Fibroblast of peridontal ligament (primary cell): ENCODE data around the gene INTS1.

Source experiments
- DNase-seq: peaks from one replicate; pipeline ENCODE4 v3.0.0-alpha.2; 2010; ENCODE audit errors: extremely low read depth

The INTS1 gene

DNA sequence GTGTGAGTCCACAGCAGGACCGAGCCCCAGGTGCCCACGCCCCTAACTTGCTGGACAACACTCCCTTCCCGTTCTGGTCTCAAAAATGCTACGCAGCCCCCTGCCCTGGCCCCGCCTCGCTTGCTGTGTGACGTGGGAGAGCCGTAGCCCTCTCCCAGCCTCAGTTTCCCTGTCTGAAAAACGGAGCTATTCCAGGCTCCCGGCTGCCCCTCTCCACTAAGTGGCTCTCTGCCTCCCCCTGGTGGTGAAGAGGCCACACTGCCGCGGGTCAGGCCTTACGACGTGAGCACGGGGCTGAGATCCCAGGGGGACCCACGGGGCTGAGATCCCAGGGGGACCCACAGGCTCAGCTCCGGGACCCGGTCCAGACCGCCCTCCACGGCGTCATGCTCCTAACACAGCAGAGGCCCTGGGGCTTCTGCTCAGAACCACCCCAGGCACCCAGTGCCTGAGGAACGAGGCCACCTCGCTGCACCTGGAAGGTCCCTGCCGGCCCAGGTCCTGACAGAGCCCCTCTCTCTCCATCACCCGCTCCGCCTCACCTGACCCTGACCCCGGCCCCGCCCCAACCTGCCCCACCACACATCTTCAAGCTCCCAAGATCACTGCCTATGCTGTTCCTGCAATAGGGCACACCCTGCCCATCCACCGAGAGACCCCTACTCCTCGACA is 71.6 kb downstream of the INTS1 start:
- peak; percentile 45 for DNase-seq

DNA sequence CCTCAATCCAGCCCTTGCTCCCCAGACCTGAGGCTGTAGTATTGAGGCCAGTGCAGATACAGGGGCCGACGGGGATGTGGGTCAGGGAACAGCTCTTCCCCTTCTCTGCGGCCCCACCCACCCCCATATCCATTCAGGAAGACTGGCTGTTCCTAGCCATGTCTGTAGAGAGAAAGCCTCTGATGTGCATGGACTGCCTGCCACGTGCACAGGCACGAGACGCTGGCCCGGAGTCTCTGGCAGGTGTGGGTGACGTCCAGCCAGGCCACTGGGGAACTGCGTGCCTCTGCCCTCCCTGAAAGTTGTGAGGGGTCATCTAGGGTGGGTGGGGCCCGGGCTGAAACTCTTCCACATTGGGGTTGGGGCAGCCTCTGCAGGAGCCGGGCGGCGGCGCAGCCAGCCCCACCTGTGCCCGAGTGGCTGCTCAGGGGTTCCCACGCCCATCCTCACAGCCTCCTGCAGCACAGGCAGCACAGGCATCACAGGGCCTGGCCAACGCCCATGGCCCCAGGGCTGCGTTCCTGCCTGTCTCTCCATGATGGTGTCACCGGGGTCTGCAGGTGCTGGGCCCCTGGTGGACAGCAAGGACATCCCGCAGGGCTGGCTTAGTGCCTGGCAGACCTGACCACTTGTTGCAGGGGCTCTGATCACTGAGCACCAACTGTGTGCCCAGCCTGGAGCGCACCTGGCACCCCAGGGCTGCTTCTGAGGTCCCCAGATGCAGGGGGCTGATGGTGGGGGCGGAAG is 72.4 kb downstream of the INTS1 start:
- no peak for DNase-seq

DNA sequence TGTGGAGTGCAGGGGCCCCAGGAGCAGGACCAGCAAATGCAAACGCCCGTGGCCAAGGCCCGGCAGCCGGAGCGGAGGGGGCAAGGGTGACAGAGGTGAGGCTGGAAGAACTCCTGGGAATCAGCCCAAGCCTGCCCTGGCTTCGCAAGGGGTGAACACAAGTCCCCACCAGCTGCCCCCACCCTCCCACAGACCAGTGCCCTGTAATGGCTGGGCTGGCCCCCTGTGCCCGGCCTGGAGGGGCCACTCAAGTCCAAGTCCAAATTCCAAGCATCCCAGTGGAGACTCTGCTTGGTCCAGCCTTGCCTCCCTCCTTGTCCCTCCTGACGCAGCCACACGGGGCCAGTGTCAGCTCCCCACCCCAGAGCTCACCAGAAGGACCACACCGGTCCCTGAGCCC is 73.0 kb downstream of the INTS1 start:
- no peak for DNase-seq

DNA sequence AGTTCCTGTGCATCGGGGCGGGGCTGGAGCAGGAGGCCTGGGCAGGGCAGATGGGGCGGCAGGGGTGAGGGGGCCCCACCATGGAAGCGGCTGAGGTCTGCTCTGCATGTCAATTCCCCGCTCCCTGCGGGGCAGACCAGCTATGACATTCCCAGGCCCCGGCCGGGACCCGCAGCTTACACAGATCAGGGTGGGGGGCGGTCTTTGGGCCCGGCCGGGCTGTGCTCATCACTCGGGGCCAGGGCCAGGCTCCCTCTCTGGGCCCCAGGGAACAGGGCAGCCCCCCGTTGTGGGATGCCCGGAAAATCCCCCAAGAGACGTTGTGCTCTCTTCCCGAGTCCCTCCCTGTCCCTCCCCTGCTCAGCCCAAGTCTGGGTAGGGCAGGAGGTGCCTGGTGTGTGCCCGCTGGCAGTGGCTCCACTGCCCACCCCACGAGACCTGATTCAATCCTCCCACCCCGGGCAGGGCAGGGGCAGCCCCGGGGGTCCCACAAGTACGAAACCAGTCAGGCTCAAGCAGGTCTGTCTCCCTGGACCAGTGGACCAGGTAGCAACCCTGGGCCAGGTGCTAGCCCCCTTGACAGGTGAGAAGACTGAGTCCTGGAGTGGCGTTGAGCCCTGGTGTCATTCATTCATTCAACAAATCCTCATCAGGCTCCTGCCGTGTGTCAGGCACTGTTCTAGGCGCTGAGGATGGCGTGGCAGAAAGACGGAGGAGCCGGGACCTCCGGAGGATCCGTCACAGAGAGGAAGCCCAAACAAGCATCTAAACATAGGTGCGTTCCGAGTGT is 73.9 kb downstream of the INTS1 start:
- no peak for DNase-seq

DNA sequence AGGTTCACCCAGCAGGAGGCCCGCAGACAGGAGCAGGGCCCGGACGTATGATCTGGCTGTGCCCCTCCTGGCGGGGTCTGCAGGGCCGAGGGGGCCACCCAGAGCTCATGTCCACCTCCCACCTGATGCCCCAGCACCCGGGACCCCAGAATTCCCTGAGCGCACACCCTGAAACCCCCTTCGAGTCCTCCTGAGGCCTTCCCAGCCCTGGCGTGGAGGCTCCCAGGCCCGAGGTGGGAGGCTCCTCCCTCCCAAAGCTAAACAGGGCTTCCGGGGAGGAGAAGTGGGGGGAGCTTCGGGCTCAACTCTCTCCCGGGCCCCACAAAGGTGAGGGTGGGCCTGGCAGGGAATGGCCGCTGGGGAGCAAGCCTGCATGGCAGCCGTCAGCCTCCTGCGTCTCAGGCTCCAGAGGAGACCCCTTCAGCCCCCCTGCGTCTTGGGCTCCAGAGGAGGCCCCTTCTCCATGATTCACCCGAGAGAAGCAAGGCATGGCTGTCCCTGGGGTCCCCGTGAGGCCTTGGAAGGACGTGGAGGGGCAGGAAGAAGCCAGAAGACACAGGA is 75.2 kb downstream of the INTS1 start:
- no peak for DNase-seq

DNA sequence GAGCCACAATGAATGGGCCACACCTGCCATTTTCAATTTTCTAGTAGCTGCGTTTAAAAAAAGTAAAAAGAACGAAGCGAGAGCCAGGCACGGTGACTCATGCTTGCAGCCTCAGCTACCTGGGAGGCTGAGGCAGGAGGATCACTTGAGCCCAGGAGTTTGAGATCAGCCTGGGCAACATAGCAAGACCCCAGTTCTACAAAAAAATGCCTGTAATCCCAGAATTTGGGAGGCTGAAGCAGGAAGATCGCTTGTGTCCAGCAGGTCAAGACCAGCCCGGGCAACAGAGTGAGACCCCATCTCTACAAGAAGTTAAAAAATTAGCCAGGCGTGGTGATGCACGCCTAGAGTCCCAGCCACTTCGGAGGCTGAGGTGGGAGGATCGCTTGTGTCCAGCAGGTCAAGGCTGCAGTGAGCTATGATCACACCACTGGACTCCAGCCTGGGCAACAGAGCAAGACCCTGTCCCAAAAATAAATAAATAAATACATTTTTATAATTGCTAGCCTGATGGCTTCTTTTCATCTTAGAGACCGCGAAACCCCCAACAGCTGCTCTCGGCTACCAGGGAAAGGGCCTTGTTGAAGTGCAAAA is 77.0 kb downstream of the INTS1 start:
- DNase-seq, result no peak

DNA sequence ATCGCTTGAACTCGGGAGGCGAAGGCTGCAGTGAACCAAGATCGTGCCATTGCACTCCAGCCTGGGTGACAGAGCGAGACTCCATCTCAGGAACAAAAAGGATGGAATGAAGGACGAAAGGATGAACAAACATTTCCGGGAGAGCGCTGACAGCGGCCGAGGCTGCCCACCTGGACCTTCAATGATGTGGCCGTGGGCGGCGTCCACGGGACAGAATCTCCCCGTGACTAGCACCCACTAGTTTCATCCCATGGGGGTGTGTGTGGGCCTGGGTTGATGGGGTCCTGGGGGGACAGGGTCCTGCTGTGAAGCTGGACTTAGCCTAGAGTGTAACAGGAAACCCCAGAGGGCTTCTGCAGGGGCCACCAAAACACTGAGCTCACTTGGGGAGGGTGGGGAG is 77.7 kb downstream of the INTS1 start:
- DNase-seq, result no peak

DNA sequence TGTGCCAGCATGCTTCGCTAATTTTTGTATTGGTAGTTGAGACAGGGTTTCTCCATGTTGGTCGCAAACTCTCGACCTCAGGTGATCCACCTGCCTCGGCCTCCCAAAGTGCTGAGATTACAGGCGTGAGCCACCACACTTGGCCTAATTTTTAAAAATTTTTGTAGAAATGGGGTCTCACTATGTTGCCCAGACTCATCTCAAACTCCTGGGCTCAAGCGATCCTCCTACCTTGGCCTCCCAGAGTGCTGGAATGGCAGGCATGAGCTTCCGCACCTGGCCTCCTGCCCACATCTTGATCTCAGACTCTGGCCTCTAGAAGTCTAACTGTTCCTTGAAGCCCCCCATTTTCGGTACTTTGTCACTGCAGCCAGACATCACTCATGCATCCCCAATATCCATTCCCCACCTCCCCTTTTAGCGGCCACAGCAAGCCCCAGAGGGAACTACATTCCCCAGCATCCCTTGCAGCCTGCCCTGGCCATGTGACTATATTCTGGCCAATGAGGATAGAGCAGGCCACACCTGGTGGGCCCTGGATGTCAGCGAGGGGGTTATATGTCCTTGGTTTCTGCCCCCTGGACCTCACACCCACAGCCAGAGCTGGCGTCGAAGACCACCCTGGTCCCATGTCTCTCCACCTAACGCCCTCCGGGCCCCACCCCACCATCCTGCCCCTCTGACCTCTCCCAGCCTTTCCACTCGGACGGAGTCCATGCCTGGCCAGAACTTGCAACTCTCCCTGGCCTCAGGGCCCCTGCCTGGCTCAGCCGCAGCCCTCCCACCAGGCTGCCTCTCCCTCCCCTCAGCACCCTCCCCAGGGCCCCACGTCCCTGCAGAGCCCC is 78.7 kb downstream of the INTS1 start:
- no peak for DNase-seq

DNA sequence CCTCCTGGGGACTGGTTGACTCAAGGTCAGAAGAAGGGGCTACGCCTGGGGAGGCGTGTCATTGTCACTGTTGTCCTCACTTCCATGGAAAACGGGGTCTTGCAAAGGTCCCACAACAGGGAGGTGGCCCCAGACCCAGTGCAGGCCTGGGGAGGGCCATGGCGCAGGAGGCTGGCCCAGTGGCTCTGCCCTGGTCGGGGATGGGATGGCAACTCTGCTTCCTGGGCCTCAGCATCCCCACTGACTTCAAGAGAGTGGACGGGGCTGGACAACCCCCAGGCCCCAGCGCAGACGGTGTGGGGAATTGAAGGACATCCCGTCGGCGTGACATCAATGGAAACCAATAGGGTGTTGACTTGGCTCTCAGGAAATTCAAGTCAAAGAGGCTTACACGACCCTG is 80.1 kb downstream of the INTS1 start:
- no peak for DNase-seq

DNA sequence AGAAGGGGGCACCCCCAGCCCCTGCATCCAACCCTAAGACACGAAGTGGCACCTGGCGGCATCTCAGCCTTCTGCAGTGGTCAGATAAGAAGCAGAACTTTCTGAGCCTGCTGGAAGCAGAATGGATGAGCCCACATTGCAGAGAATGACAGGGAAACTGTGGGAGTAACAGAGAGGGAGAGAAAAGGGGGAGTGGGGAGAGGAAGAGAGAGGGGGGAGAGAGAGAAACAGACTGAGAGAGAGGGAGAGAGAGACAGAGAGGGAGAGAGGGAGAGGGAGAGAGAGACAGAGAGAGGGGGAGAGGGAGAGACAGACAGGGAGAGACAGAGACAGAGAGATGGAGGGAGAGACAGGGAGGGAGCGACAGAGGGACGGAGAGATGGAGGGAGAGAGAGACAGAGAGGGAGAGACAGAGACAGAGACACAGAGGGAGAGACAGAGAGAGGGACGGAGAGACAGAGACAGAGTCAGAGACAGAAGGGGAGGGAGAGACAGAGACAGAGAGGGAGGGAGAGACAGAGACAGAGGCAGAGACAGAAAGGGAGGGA is 80.9 kb downstream of the INTS1 start:
- no peak for DNase-seq

DNA sequence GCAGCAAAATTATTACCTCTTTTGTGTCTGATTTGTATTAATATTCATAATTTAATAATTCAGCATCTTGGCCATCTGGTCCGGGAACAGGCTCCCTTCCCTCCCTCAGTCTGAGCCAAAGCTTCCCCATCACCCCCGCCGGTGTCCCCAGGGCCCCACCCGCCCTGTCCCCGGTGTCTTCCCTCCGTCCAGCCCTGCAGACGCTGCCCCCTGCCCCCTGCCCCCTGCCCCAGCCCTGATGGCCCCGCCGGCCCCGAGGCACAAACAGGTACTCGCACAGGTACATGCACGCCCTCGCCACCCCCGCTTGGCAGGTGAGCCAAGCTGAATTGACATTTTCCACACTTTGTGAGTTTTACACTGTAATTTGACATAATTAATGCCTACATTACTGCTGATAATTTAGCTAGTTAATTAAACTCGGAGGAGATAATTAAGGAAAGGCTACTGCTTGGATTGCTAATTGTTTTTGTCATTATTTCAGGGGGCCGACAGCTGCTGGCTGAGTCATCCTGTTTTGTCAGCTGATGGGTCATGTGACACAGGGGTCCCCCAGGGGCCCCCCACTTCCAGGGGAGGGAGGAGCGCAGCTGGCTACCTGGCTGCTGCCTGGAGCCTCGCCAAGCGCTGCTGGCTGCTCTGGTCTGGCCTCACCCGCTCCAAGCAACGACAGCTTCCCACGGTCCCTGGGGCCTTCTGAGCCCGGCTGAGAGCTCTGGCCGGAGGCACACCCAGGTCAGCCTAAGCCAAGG is 81.5 kb downstream of the INTS1 start:
- DNase-seq, result no peak

DNA sequence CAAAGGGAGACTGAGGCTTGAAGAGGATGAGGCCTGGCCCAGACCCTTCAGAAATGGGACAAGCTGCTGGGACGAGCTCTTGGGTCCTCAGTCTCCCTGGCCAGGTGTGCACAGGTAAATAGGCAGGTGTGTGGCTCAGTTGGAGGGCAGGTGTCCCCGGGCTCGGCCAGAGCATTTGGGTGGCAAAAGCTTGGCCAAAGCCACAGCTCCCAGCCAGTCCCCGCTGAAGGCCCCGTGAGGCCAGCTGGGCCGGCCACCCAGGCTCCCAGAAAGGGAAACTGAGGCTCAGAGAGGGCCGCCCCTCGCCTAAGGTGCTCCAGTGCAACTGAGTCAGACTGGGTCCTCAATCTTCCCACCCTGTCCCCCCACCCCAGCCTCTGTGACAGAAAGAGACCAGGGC is 82.2 kb downstream of the INTS1 start:
- no peak for DNase-seq

DNA sequence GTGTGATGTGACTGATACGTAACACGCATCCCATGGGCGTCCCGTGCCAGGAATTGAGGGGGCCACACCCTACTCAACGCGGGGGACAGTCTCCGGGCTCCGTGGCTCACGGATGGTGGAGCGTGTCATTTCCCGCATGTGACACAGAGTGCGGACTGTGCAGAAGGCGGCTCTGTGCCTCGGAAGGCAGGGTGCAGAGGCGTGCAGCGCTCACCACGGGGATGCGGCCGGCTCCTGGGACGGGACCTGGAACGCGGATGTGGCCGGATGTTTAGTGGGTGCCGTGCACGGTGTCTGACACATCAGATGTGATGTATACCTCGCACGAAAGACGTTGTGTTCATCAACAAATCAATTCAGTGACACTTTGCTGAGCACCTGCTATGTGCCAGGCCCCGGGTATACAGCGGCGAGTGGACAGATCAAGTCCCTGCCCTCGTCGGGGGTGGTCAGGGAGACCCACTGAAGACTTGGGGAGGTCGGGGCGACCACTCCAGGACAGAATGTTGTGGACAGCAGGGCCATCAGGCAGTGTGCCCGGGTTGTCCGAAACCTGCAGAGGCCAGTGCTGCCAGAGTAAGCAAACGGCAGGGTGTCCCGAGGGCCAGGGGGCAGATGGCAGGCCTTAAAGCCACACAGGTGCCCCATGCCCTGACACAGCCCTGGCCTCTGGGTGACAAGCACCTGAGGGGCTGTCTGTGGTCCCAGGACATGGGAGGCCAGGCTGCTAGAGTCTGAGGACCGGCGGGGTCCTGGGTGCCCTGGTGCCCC is 83.0 kb downstream of the INTS1 start:
- no peak for DNase-seq
